Measurements from ENCODE around the gene PCARE.
A peak's percentile ranks its signal among the peaks of the same experiment; 100 is the strongest.

The PCARE gene

DNA sequence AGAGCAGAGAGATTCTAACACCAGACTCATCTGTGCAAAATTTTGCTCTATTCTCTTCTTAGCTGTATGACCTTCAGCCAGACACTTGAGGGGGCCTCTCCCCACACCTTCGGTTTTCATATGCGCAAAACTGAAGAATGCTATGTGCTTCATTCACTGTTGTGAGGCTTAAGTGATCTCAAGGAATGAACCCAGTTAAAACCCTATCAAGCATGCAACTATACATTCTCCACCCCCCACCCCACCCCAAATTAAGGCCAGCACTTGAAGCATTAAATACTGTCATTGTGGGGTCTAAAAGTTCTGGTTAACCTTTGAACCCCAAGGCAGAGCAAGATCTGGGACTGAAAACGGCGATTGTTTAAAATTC is 10.0 kb downstream of the PCARE start:
- Histone ChIP-seq H3K9me3 (ENCODE audit: severe bottlenecking) (no peaks in the 10 kb centered on the region), H3K4me3 (ENCODE audit: low read depth, low read length) (no peak overlapping the region), H3K27ac (no peak overlapping the region), H3K27me3 (ENCODE audit: insufficient read depth, low read depth, severe bottlenecking) (no peaks in the 10 kb centered on the region), H3K36me3 (peaks cover 3% of the 10 kb centered on the region; the same call in 1 of the 2 replicates)
- DNase-seq: no peak
- TF ChIP-seq, protein P1, sequence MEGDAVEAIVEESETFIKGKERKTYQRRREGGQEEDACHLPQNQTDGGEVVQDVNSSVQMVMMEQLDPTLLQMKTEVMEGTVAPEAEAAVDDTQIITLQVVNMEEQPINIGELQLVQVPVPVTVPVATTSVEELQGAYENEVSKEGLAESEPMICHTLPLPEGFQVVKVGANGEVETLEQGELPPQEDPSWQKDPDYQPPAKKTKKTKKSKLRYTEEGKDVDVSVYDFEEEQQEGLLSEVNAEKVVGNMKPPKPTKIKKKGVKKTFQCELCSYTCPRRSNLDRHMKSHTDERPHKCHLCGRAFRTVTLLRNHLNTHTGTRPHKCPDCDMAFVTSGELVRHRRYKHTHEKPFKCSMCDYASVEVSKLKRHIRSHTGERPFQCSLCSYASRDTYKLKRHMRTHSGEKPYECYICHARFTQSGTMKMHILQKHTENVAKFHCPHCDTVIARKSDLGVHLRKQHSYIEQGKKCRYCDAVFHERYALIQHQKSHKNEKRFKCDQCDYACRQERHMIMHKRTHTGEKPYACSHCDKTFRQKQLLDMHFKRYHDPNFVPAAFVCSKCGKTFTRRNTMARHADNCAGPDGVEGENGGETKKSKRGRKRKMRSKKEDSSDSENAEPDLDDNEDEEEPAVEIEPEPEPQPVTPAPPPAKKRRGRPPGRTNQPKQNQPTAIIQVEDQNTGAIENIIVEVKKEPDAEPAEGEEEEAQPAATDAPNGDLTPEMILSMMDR (IDR thresholded peaks at IDR 0.05; ENCODE audit: low read depth, low read length): no peak

- Histone ChIP-seq H3K36me3 (peaks cover 3% of the 10 kb centered on the region; the same call in 1 of the 2 replicates), H3K9me3 (ENCODE audit: severe bottlenecking) (no peaks in the 10 kb centered on the region), H3K4me3 (ENCODE audit: low read depth, low read length) (no peak overlapping the region), H3K27me3 (ENCODE audit: insufficient read depth, low read depth, severe bottlenecking) (no peaks in the 10 kb centered on the region), H3K27ac (no peak overlapping the region)
- DNase-seq: no peak
- TF ChIP-seq, protein P1 (IDR thresholded peaks at IDR 0.05; ENCODE audit: low read depth, low read length): no peak
These were observed 10.5 kb downstream of the PCARE start for GRCh38 chr2:29063646-29064345.

DNA sequence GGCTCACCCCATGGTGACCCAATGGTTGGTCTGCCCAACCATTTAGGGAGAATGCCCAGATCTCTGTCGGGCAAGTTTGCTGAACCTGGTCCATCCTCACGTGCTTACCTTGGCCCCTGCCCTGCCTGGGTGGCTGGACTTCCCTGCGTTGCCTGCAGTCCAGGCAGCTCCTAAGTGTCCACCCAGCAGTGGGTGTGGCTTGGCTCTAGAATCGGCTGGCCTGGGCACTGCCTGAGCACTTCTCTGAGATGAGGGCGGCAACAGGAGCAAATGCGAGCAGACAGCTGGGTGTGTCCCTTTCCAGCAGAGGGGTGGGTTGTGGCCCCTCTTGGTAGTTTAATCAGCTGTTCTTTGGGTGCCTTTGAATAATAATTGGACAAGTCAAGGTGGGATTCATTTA is 11.3 kb downstream of the PCARE start:
- Histone ChIP-seq H3K4me3 (ENCODE audit: low read depth, low read length) (no peak overlapping the region), H3K27ac (no peak overlapping the region), H3K36me3 (peaks cover 3% of the 10 kb centered on the region; the same call in 1 of the 2 replicates), H3K9me3 (ENCODE audit: severe bottlenecking) (no peaks in the 10 kb centered on the region), H3K27me3 (ENCODE audit: insufficient read depth, low read depth, severe bottlenecking) (no peaks in the 10 kb centered on the region)
- TF ChIP-seq, protein P1 (IDR thresholded peaks at IDR 0.05; ENCODE audit: low read depth, low read length): no peak
- no peak for DNase-seq

DNA sequence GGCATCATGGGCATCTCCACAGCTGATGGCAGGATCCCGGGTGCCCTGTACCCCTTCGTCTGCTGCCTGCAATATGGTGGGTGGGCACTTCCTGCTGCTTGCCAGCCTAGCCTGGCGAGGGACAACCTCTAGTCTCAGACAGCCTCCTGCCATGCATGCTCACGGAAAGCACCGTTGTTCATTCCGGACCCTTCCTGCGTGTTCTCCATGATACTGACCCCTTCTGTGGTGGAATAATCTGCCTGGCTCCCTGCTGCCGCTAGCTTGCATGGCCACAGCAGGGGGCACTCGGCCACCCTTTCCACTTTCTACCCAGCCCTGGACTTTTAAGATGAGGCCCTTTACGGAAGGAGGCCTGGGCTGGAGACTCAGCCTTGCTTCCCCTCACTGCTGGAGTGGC is 12.0 kb downstream of the PCARE start:
- no peak overlapping the region for H3K4me3 ChIP-seq (ENCODE audit: low read depth, low read length)
- peaks cover 3% of the 10 kb centered on the region; the same call in 1 of the 2 replicates for H3K36me3 ChIP-seq
- H3K27ac ChIP-seq: no peak overlapping the region
- TF ChIP-seq, protein P1 (IDR thresholded peaks at IDR 0.05; ENCODE audit: low read depth, low read length): no peak
- no peaks in the 10 kb centered on the region for H3K9me3 ChIP-seq (ENCODE audit: severe bottlenecking)
- DNase-seq: no peak
- H3K27me3 ChIP-seq (ENCODE audit: insufficient read depth, low read depth, severe bottlenecking): no peaks in the 10 kb centered on the region

GRCh38 chr2:29061616-29062015 is 12.7 kb downstream of the PCARE start:
- no peak for DNase-seq
- Histone ChIP-seq H3K36me3 (peaks cover 3% of the 10 kb centered on the region; the same call in 1 of the 2 replicates), H3K27me3 (ENCODE audit: insufficient read depth, low read depth, severe bottlenecking) (no peaks in the 10 kb centered on the region), H3K27ac (no peak overlapping the region), H3K4me3 (ENCODE audit: low read depth, low read length) (no peak overlapping the region), H3K9me3 (ENCODE audit: severe bottlenecking) (no peaks in the 10 kb centered on the region)
- TF ChIP-seq, protein P1 (IDR thresholded peaks at IDR 0.05; ENCODE audit: low read depth, low read length): no peak

DNA sequence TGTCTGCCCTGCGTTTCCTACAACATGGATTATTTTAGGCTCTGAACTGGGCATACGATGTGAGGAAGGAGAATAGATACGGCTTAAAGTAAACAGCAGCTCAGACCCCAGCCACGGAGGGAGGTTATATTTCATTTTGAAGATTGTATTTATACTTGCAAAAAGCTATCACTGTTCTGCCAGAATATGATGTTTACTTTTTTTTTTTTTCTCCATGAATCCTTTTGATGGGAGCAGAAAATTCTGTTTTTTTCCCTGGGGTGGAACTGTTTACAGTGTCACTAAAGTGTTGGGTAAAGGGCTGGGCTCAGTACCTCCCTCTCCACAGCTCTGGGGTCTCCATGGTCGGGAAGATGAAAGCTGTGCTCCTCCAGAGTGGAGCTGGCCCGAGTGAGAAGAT is 13.1 kb downstream of the PCARE start:
- TF ChIP-seq, protein P1 (IDR thresholded peaks at IDR 0.05; ENCODE audit: low read depth, low read length): no peak
- no peaks in the 10 kb centered on the region for H3K27me3 ChIP-seq (ENCODE audit: insufficient read depth, low read depth, severe bottlenecking)
- peaks cover 3% of the 10 kb centered on the region; the same call in 1 of the 2 replicates for H3K36me3 ChIP-seq
- H3K9me3 ChIP-seq (ENCODE audit: severe bottlenecking): no peaks in the 10 kb centered on the region
- peak; percentile 1 for DNase-seq
- H3K4me3 ChIP-seq (ENCODE audit: low read depth, low read length): no peak overlapping the region
- H3K27ac ChIP-seq: no peak overlapping the region

Data from WERI-Rb-1 (cell line).